Gastrocnemius medialis (tissue), 4 donors: ENCODE measurements around the gene CIAO3.

Source experiments
- POLR2A ChIP-seq, 2 donors: fragments of 450-650 bp; IDR thresholded peaks; one replicate each; pipeline ENCODE4 v1.6.1; 2017; ENCODE audit warnings: antibody characterized with exemption in 2 of 2, mild to moderate bottlenecking in 2 of 2, moderate library complexity in 2 of 2
- TF ChIP-seq, protein P1 (sequence below), 5 experiments: fragments of 450-650 bp in 3 of 5; fragments of 200-600 bp in 2 of 5; sonication (generic) in 2 of 5; IDR thresholded peaks in 4 of 5; conservative IDR thresholded peaks in 1 of 5; 1 replicate in 4 of 5; 2 replicates in 1 of 5; pipeline ENCODE4 v1.5.1; 2016 to 2019; ENCODE audit warnings: antibody characterized with exemption in 5 of 5, mild to moderate bottlenecking in 3 of 5, moderate library complexity in 3 of 5

DNA sequence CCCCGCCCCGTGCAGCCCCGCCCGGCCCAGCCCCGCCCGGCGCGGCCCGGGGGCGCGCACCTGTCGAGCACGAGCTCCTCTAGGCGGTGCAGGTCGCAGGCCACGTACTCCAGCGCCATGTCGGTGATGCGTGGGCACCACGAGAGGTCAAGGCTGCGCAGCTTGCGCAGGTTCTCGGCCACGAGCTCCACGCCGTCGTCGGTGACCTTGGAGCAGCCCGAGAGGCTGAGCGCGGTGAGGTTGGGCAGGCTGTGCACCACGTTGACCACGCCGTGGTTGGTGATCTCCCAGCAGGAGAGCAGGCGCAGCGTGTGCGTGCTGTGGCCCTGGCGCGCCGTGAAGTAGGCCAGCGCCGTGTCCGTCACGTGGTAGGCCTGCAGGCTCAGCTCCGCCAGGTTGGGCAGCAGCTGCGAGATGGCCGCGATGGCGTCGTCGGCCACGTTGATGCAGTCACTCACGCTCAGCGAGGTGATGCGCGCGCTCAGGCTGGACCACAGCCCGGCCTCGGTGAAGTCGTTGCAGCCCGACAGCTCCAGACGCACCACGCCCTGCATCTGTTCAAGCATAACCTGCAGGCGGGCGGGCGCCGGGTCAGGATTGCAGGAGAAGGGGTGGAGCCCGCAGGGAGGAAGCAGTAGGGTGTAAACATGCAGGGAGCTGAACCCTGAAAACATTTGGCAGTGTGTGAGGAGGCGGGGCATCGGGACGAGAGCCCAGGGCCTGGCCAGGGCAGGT is 45.3 kb downstream of the CIAO3 start:
- TF ChIP-seq, protein P1, sequence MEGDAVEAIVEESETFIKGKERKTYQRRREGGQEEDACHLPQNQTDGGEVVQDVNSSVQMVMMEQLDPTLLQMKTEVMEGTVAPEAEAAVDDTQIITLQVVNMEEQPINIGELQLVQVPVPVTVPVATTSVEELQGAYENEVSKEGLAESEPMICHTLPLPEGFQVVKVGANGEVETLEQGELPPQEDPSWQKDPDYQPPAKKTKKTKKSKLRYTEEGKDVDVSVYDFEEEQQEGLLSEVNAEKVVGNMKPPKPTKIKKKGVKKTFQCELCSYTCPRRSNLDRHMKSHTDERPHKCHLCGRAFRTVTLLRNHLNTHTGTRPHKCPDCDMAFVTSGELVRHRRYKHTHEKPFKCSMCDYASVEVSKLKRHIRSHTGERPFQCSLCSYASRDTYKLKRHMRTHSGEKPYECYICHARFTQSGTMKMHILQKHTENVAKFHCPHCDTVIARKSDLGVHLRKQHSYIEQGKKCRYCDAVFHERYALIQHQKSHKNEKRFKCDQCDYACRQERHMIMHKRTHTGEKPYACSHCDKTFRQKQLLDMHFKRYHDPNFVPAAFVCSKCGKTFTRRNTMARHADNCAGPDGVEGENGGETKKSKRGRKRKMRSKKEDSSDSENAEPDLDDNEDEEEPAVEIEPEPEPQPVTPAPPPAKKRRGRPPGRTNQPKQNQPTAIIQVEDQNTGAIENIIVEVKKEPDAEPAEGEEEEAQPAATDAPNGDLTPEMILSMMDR (IDR thresholded peaks at IDR 0.05 in 4 of 5, conservative IDR thresholded peaks at IDR 0.05 in 1 of 5), result no peak
- TF ChIP-seq POLR2A (IDR thresholded peaks at IDR 0.05), result no peak
